Measurements from ENCODE around the gene CSNK1G3.

CSNK1G3 gene

GRCh38 chr5:123496892-123497291 lies 15.1 kb upstream of the CSNK1G3 start:
- Histone ChIP-seq H3K79me2 (ENCODE audit: insufficient read depth, low read length) (no peaks in the 10 kb centered on the region), H3K36me3 (ENCODE audit: insufficient read depth, low read length) (no peaks in the 10 kb centered on the region), H3K9ac (ENCODE audit: low read length) (no peak overlapping the region), H3K27ac (ENCODE audit: low read depth, low read length, poor library complexity, severe bottlenecking) (no peak overlapping the region), H2AFZ (ENCODE audit: low read length) (no peak overlapping the region), H3K9me2 (ENCODE audit: low read depth, low read length) (no peaks in the 10 kb centered on the region), H3F3A (ENCODE audit: insufficient read depth, low read length) (no peaks in the 10 kb centered on the region), H3K4me2 (ENCODE audit: low read length) (no peak overlapping the region), H3K9me3 (ENCODE audit: low read length) (no peaks in the 10 kb centered on the region), H3K27me3 (ENCODE audit: insufficient read depth, low read length) (no peaks in the 10 kb centered on the region), H4K20me1 (ENCODE audit: insufficient read depth, low read length) (no peaks in the 10 kb centered on the region), H3K4me1 (ENCODE audit: insufficient read depth, low read length, severe bottlenecking) (no peaks in the 10 kb centered on the region), H3K4me3 (ENCODE audit: low read depth, low read length, poor library complexity, severe bottlenecking) (no peak overlapping the region)
- TF ChIP-seq, protein P1, sequence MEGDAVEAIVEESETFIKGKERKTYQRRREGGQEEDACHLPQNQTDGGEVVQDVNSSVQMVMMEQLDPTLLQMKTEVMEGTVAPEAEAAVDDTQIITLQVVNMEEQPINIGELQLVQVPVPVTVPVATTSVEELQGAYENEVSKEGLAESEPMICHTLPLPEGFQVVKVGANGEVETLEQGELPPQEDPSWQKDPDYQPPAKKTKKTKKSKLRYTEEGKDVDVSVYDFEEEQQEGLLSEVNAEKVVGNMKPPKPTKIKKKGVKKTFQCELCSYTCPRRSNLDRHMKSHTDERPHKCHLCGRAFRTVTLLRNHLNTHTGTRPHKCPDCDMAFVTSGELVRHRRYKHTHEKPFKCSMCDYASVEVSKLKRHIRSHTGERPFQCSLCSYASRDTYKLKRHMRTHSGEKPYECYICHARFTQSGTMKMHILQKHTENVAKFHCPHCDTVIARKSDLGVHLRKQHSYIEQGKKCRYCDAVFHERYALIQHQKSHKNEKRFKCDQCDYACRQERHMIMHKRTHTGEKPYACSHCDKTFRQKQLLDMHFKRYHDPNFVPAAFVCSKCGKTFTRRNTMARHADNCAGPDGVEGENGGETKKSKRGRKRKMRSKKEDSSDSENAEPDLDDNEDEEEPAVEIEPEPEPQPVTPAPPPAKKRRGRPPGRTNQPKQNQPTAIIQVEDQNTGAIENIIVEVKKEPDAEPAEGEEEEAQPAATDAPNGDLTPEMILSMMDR (IDR thresholded peaks at IDR 0.05; ENCODE audit: low read length): no peak
- no peak for TF ChIP-seq EZH2 (IDR thresholded peaks at IDR 0.05; ENCODE audit: borderline replicate concordance, low read length)

DNA sequence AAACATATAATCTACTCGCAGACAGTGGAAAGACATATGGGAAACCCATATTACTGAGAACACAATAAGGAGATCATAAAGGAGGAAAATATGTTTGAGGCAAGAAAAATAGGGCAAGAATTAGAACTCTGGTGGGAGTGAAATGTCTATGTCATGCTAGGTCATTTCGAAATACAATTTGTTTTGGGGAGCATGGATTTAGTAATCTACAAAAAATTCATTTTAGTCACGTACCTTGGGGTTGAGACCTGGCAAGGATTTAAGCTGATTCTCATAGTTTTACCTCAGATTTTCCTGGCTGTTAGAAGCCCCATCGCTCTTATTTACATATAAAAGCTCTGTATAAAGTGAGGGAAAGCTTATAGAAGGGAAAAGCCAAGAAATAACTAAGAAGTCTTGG lies 11.5 kb upstream of the CSNK1G3 start:
- Histone ChIP-seq H3K36me3 (ENCODE audit: insufficient read depth, low read length) (no peaks in the 10 kb centered on the region), H3K9me2 (ENCODE audit: low read depth, low read length) (no peaks in the 10 kb centered on the region), H3K79me2 (ENCODE audit: insufficient read depth, low read length) (no peaks in the 10 kb centered on the region), H2AFZ (ENCODE audit: low read length) (no peak overlapping the region), H3K9ac (ENCODE audit: low read length) (no peak overlapping the region), H3K4me2 (ENCODE audit: low read length) (no peak overlapping the region), H4K20me1 (ENCODE audit: insufficient read depth, low read length) (no peaks in the 10 kb centered on the region), H3K27ac (ENCODE audit: low read depth, low read length, poor library complexity, severe bottlenecking) (no peak overlapping the region), H3K27me3 (ENCODE audit: insufficient read depth, low read length) (no peaks in the 10 kb centered on the region), H3F3A (ENCODE audit: insufficient read depth, low read length) (no peaks in the 10 kb centered on the region), H3K4me1 (ENCODE audit: insufficient read depth, low read length, severe bottlenecking) (no peaks in the 10 kb centered on the region), H3K9me3 (ENCODE audit: low read length) (no peaks in the 10 kb centered on the region), H3K4me3 (ENCODE audit: low read depth, low read length, poor library complexity, severe bottlenecking) (no peak overlapping the region)
- TF ChIP-seq, protein P1 (IDR thresholded peaks at IDR 0.05; ENCODE audit: low read length): no peak
- no peak for TF ChIP-seq EZH2 (IDR thresholded peaks at IDR 0.05; ENCODE audit: borderline replicate concordance, low read length)

DNA sequence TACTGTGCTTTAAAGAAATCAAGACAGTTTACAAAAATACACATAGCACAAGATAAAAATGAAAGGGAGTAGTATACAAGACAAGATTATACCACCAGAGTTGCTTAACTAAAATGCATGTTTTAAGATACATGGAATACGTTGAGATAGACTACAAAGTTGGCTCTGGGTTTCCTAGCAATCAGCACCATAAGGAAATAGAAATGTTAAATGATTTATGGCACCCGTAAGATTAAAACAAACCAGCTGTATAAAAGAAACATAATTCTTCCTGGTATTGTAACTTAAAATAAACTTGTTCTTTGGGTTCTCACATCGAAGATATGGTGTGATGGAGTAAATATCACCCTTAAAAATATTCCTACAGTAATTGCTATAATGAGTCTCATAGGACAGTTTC lies 9.9 kb upstream of the CSNK1G3 start:
- H3K4me1 ChIP-seq (ENCODE audit: insufficient read depth, low read length, severe bottlenecking): no peaks in the 10 kb centered on the region
- H3K4me2 ChIP-seq (ENCODE audit: low read length): no peak overlapping the region
- H3K79me2 ChIP-seq (ENCODE audit: insufficient read depth, low read length): no peaks in the 10 kb centered on the region
- H3K9me3 ChIP-seq (ENCODE audit: low read length): no peaks in the 10 kb centered on the region
- H3K36me3 ChIP-seq (ENCODE audit: insufficient read depth, low read length): no peaks in the 10 kb centered on the region
- no peaks in the 10 kb centered on the region for H3F3A ChIP-seq (ENCODE audit: insufficient read depth, low read length)
- H2AFZ ChIP-seq (ENCODE audit: low read length): no peak overlapping the region
- H3K9ac ChIP-seq (ENCODE audit: low read length): no peak overlapping the region
- no peak for TF ChIP-seq EZH2 (IDR thresholded peaks at IDR 0.05; ENCODE audit: borderline replicate concordance, low read length)
- TF ChIP-seq, protein P1 (IDR thresholded peaks at IDR 0.05; ENCODE audit: low read length): no peak
- H3K27ac ChIP-seq (ENCODE audit: low read depth, low read length, poor library complexity, severe bottlenecking): no peak overlapping the region
- H3K9me2 ChIP-seq (ENCODE audit: low read depth, low read length): no peaks in the 10 kb centered on the region
- no peaks in the 10 kb centered on the region for H4K20me1 ChIP-seq (ENCODE audit: insufficient read depth, low read length)
- H3K27me3 ChIP-seq (ENCODE audit: insufficient read depth, low read length): no peaks in the 10 kb centered on the region
- no peak overlapping the region for H3K4me3 ChIP-seq (ENCODE audit: low read depth, low read length, poor library complexity, severe bottlenecking)
